PC-3 (cell line): ENCODE data around the gene STXBP1. TPM values are rescaled to one million over a fixed set of nuclear protein-coding genes. Genes with fewer than 3 reads are reported as not detected.

Source experiments
- ATAC-seq: fragments of 200-7000 bp; cut with Tn5 transposase; 2 replicates; pipeline ENCODE4 v1.9.1; 2020; ENCODE audit warnings: mild to moderate bottlenecking, moderate library complexity
- BruUV-seq: library from RNA; stranded (reverse); fragments of 400-500 nt; replicated peaks from 2 replicates; lab custom pipeline; 2021; lab: Mats Ljungman, UMichigan
- CTCF ChIA-PET: fragments of 300-600 bp; sonication (Branson Sonifier 250); formaldehyde crosslinking; loops from one replicate; lab custom pipeline; 2022; ENCODE audit warnings: antibody characterized with exemption; lab: Charles Lee
- POLR2A ChIA-PET: fragments of 300-600 bp; sonication (Branson Sonifier 250); formaldehyde crosslinking; loops from one replicate; lab custom pipeline; 2022; ENCODE audit warnings: antibody characterized with exemption; ENCODE audit not compliant: unreplicated experiment; lab: Charles Lee
- DNase-seq: peaks from one replicate; pipeline ENCODE4 v3.0.0-alpha.2; 2015
- H2AFZ ChIP-seq: fragments of 300-600 bp; sonication (generic); 2 replicates; pipeline ENCODE4 v1.6.0; 2016; ENCODE audit warnings: antibody characterized with exemption, low read length
- H3F3A ChIP-seq: fragments of 300-600 bp; sonication (generic); one replicate; pipeline ENCODE4 v1.6.0; 2017; ENCODE audit warnings: antibody characterized with exemption, low read length, control low read depth, mild to moderate bottlenecking; ENCODE audit not compliant: unreplicated experiment
- H3K27ac ChIP-seq: fragments of 300-600 bp; sonication (generic); 2 replicates; pipeline ENCODE4 v1.5.1; 2016; ENCODE audit warnings: mild to moderate bottlenecking, low read length
- H3K27me3 ChIP-seq: fragments of 300-600 bp; sonication (generic); 2 replicates; pipeline ENCODE4 v1.6.1; 2016; ENCODE audit warnings: low read length, mixed read lengths
- H3K36me3 ChIP-seq: fragments of 300-600 bp; sonication (generic); 2 replicates; pipeline ENCODE4 v1.6.1; 2016; ENCODE audit warnings: low read depth, mixed run types, low read length, mixed read lengths
- H3K4me1 ChIP-seq: fragments of 300-600 bp; sonication (generic); 2 replicates; pipeline ENCODE4 v1.5.1; 2016; ENCODE audit warnings: low read length; ENCODE audit not compliant: insufficient read depth
- H3K4me2 ChIP-seq: fragments of 300-600 bp; sonication (generic); 2 replicates; pipeline ENCODE4 v1.6.0; 2016; ENCODE audit warnings: low read length
- H3K4me3 ChIP-seq: fragments of 300-600 bp; sonication (generic); 2 replicates; pipeline ENCODE4 v1.5.1; 2016; ENCODE audit warnings: mild to moderate bottlenecking, low read length, mixed read lengths
- H3K79me2 ChIP-seq: fragments of 300-600 bp; sonication (generic); 2 replicates; pipeline ENCODE4 v1.6.1; 2017; ENCODE audit warnings: low read length, mixed read lengths
- H3K9ac ChIP-seq: fragments of 300-600 bp; sonication (generic); 2 replicates; pipeline ENCODE4 v1.6.0; 2016; ENCODE audit warnings: mild to moderate bottlenecking, low read length
- H3K9me2 ChIP-seq: fragments of 300-600 bp; sonication (generic); replicated peaks from 2 replicates; pipeline ENCODE4 v1.6.1; 2016; ENCODE audit warnings: mixed run types, low read length, mixed read lengths
- H3K9me3 ChIP-seq: fragments of 300-600 bp; sonication (generic); 2 replicates; pipeline ENCODE4 v1.6.1; 2016; ENCODE audit warnings: low read length, mixed read lengths
- H4K20me1 ChIP-seq: fragments of 300-600 bp; sonication (generic); 2 replicates; pipeline ENCODE4 v1.6.1; 2016; ENCODE audit warnings: low read length, mixed read lengths
- CTCF ChIP-seq: fragments of 300-600 bp; sonication (generic); conservative IDR thresholded peaks from 2 replicates; pipeline ENCODE4 v1.5.1; 2017; ENCODE audit warnings: antibody characterized with exemption, low read depth, mild to moderate bottlenecking, low read length
- EZH2 ChIP-seq: fragments of 300-600 bp; sonication (generic); IDR thresholded peaks from one replicate; pipeline ENCODE4 v1.6.1; 2017; ENCODE audit warnings: antibody characterized with exemption, mild to moderate bottlenecking, low read length; ENCODE audit not compliant: unreplicated experiment
- EZH2phosphoT487 ChIP-seq: fragments of 300-600 bp; sonication (generic); IDR thresholded peaks from 2 replicates; pipeline ENCODE4 v1.6.1; 2018; ENCODE audit warnings: mild to moderate bottlenecking, antibody characterized with exemption, low read length, borderline replicate concordance
- intact Hi-C: fragments of 100-400 bp; cut with micrococcal nuclease; formaldehyde crosslinking; loops from 2 replicates; pipeline ENCODE4 v1.9.0; 2023
- total RNA-seq: library from RNA; depleted of rRNA; stranded (reverse); fragments of >200 nt; gene quantifications from 2 replicates; pipeline ENCODE4 v1.2.3, GENCODE V29; 2014

Gene STXBP1
- total RNA-seq, 1 experiment from 2014 or later: 9.1 TPM

- Histone ChIP-seq H3F3A (no peaks in the 10 kb centered on the region), H3K27me3 (no peaks in the 10 kb centered on the region), H4K20me1 (no peaks in the 10 kb centered on the region), H3K36me3 (no peaks in the 10 kb centered on the region), H3K4me1 (peaks cover 8% of the 10 kb centered on the region), H3K79me2 (no peaks in the 10 kb centered on the region), H3K9me2 (no peaks in the 10 kb centered on the region), H3K27ac (no peak overlapping the region), H2AFZ (no peak overlapping the region), H3K9me3 (no peaks in the 10 kb centered on the region), H3K4me2 (no peak overlapping the region), H3K4me3 (no peak overlapping the region), H3K9ac (no peak overlapping the region)
- ATAC-seq (no peak), DNase-seq (no peak)
- no TSS peak for BruUV-seq
- CTCF ChIA-PET: no interaction called here
- TF ChIP-seq EZH2phosphoT487 (no peak), CTCF (no peak), EZH2 (no peak)
- intact Hi-C loops: no loop called here
- POLR2A ChIA-PET: no interaction called here
Observed at GRCh38 chr9:127729522-127730256, 117.6 kb downstream of the STXBP1 start.

GRCh38 chr9:127730262-127730661, 118.2 kb downstream of the STXBP1 start:
- POLR2A ChIA-PET: no interaction called here
- Histone ChIP-seq H3F3A (no peaks in the 10 kb centered on the region), H3K79me2 (no peaks in the 10 kb centered on the region), H3K36me3 (no peaks in the 10 kb centered on the region), H3K27me3 (no peaks in the 10 kb centered on the region), H3K4me1 (peaks cover 8% of the 10 kb centered on the region), H3K27ac (no peak overlapping the region), H2AFZ (no peak overlapping the region), H3K9me3 (no peaks in the 10 kb centered on the region), H3K9me2 (no peaks in the 10 kb centered on the region), H3K9ac (no peak overlapping the region), H3K4me3 (no peak overlapping the region), H4K20me1 (no peaks in the 10 kb centered on the region), H3K4me2 (no peak overlapping the region)
- CTCF ChIA-PET: no interaction called here
- ATAC-seq (no peak), DNase-seq (no peak)
- no peak for TF ChIP-seq EZH2phosphoT487
- no peak for TF ChIP-seq EZH2
- TF ChIP-seq CTCF: no peak
- BruUV-seq: no TSS peak
- intact Hi-C loops: no loop called here

- no peak for TF ChIP-seq CTCF
- no peak for TF ChIP-seq EZH2
- no peak for TF ChIP-seq EZH2phosphoT487
- ATAC-seq (no peak), DNase-seq (no peak)
- intact Hi-C loops: no loop called here
- H3K9me2 ChIP-seq: no peaks in the 10 kb centered on the region
- no peaks in the 10 kb centered on the region for H3F3A ChIP-seq
- H3K9me3 ChIP-seq: no peaks in the 10 kb centered on the region
- H3K4me2 ChIP-seq: no peak overlapping the region
- H3K9ac ChIP-seq: no peak overlapping the region
- H3K4me3 ChIP-seq: no peak overlapping the region
- no peaks in the 10 kb centered on the region for H3K36me3 ChIP-seq
- no peaks in the 10 kb centered on the region for H4K20me1 ChIP-seq
- BruUV-seq: no TSS peak
- H2AFZ ChIP-seq: no peak overlapping the region
- ChIA-PET CTCF (no interaction called here), POLR2A (no interaction called here)
- H3K27me3 ChIP-seq: no peaks in the 10 kb centered on the region
- H3K79me2 ChIP-seq: no peaks in the 10 kb centered on the region
- H3K27ac ChIP-seq: no peak overlapping the region
- H3K4me1 ChIP-seq: peaks cover 8% of the 10 kb centered on the region
Observed at GRCh38 chr9:127730799-127731410, 118.8 kb downstream of the STXBP1 start.
